ENCODE measurements around the gene CDK14.

GRCh38 chr7:90903841-90904240 is 307.7 kb downstream of the CDK14 start:
- TF ChIP-seq EZH2 (IDR thresholded peaks at IDR 0.05): no peak
- no peak for TF ChIP-seq POLR2AphosphoS5 (IDR thresholded peaks at IDR 0.05; ENCODE audit: borderline replicate concordance, low read depth, low read length)
- TF ChIP-seq FOXP2 (optimal IDR thresholded peaks at IDR 0.05; ENCODE audit: control extremely low read depth, extremely low read length, insufficient read depth): no peak

All from SK-N-MC (cell line).